ENCODE results near the gene MUSK. TPM values are rescaled to one million over a fixed set of nuclear protein-coding genes. Genes with fewer than 3 reads are reported as not detected.

MUSK gene
- total RNA-seq, 2 donors from 2014 or later = 2.0 to 6.1 TPM

GRCh38 chr9:110847671-110848070, 179.1 kb downstream of the MUSK start:
- Histone ChIP-seq H3K27me3 (no peaks in the 10 kb centered on the region), H3K4me3 (no peak overlapping the region), H3K27ac (no peak overlapping the region), H3K9me3 (no peaks in the 10 kb centered on the region), H3K36me3 (no peaks in the 10 kb centered on the region), H3K4me1 (no peaks in the 10 kb centered on the region)
- DNase-seq (ENCODE audit: low spot score) = no peak
- TF ChIP-seq CTCF (IDR thresholded peaks at IDR 0.05) = no peak

GRCh38 chr9:110850401-110851135, 182.0 kb downstream of the MUSK start:
- no peak overlapping the region for H3K27ac ChIP-seq
- no peaks in the 10 kb centered on the region for H3K36me3 ChIP-seq
- no peaks in the 10 kb centered on the region for H3K27me3 ChIP-seq
- no peaks in the 10 kb centered on the region for H3K4me1 ChIP-seq
- DNase-seq (ENCODE audit: low spot score) = no peak
- H3K9me3 ChIP-seq = peaks cover 0 to 10% of the 10 kb centered on the region in 2 donors
- TF ChIP-seq CTCF (IDR thresholded peaks at IDR 0.05) = no peak
- no peak overlapping the region for H3K4me3 ChIP-seq

Other genes with a start within 250 kb of the MUSK start
- gene SVEP1, start 89.0 kb upstream of the MUSK start, total RNA-seq = 10 to 100 TPM; 12.7 to 20.0 TPM

Measured in right atrium auricular region (tissue), 2 donors.